Epithelial cell of esophagus (primary cell): ENCODE data around the gene GALNT1.

Source experiments
- DNase-seq: peaks from one replicate; pipeline ENCODE4 v3.0.0; 2010; ENCODE audit warnings: low read depth
- H3K4me3 ChIP-seq: 2 replicates; pipeline ENCODE4 v1.5.1; 2011; ENCODE audit warnings: mild to moderate bottlenecking, low read length, control low read depth
- CTCF ChIP-seq: IDR thresholded peaks from 2 replicates; pipeline ENCODE4 v1.5.1; 2011; ENCODE audit warnings: low read depth, mild to moderate bottlenecking, low read length, control low read depth, inconsistent platforms; ENCODE audit not compliant: insufficient read depth; ENCODE audit errors: missing control alignments

Gene GALNT1

DNA sequence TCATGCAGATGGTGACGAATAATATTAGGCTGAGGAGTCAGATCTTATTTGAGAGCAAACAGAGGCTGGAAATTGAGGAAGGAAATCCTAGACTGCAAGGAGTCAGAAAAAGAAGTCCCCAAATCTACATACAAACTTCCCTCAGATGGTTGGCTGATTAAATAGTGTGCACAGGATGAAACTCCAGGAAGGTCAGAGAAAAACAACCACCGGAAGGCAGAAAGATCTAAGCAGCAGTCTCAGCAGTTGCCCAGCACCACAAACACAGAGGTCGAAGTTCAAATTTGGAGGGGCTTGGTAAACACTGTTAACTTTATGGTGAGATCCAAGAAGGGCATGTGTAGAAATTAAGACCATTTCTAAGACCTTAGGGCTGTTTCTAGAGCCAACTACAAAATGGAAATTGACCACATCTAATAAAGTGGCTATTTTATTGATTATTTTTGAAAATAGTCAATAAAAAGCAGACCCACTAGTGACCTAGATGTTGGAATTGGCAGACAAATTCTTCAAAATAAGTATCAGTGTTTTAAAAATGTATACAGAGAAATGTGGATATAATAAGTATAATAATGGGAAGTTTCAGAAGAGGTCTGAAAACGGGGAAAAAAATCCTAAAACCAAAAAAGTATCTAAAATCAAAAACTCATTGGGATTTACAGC lies 134.8 kb downstream of the GALNT1 start:
- no peak for TF ChIP-seq CTCF
- H3K4me3 ChIP-seq: no peak overlapping the region
- DNase-seq: no peak

DNA sequence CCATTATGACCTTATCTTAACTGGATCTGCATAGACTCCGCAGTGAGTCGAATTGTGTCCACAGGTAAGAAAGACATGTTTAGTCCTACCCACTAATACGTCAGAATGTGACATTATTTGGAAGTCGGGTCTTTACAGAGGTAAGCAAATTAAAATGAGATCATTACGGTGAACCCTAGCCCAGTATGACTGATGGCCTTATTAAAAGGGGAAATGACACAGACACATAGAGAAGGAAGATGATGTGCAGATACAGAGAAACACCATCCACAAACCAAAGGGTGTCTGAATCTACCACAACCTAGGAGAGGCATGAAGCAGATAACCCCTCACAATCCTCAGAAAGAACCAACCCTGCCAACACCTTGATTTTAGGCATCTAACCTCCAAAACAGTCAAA lies 135.6 kb downstream of the GALNT1 start:
- no peak for TF ChIP-seq CTCF
- H3K4me3 ChIP-seq: no peak overlapping the region
- DNase-seq: no peak

DNA sequence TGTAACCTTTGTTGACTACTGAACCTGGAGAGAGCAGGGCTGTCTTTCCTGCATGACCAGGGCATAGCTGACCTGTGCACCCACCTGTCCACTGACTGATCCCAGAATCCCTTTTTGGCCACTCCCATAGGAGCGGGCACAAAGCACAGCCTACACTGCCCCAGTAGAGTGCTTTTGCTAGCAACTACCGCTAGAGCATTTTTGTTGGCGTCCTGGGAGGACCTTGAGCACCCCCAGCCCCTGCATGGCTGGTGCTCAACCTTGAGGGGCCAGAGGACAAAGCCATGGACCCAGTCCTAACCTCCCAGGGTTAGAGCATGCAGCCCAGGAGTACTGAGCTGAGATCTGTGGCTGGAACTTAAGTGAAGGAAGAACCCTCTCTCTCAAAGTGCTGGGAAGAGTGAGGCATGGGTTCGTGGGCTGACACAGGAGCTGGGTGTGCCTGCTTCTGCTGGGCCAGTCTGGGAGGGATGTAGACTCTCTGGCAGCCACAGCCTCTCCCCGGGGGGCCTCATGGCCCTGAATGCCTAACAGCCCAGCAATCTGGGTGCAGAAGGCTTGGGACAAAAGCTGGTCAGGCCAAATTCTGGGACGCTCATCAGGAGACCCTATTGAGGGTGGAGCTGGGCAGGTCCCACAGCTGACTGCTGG lies 140.0 kb downstream of the GALNT1 start:
- TF ChIP-seq CTCF: no peak
- no peak for DNase-seq
- H3K4me3 ChIP-seq: no peak overlapping the region

- no peak overlapping the region for H3K4me3 ChIP-seq
- no peak for TF ChIP-seq CTCF
- DNase-seq: no peak
Observed at GRCh38 chr18:35728676-35729075, 147.1 kb downstream of the GALNT1 start.

GRCh38 chr18:35729991-35730668 lies 148.6 kb downstream of the GALNT1 start:
- no peak for DNase-seq
- TF ChIP-seq CTCF: no peak
- H3K4me3 ChIP-seq: no peak overlapping the region

DNA sequence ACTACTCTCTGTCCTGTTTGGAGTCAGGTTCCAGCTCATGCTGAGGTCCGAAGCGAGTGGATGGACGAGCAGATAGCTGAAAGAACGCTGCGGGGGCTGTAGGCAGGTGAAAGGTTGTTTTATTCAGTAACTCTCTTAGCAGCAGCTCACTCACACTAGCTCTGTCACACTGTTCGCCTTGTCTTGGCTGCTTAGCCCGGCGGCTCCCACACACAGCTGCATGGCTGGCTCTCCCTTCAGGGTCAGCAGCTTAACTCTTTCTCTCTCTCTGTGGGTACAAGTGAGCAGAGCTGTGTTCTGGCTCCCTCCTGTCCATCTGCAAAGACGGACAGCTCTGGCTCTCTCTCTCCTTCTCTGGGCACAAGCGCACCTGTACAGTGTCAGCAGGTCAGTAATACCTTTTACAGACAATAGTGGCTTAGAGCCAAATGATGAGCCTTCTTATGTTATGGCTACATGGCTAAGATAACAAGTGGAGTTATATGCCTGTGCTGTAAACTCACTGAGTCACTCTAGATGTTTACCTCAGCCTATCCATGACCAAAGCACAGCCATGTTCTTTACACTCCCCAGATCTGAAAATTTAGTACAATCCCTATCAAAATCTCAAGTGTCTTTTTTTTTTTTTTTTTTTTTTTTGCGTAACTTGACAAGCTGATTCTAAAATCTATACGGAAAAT lies 149.3 kb downstream of the GALNT1 start:
- H3K4me3 ChIP-seq: no peak overlapping the region
- no peak for TF ChIP-seq CTCF
- DNase-seq: no peak
